ENCODE measurements around the gene NPL.

GRCh38 chr1:182768963-182769362 lies 20.6 kb upstream of the NPL start:
- TF ChIP-seq CTCF (IDR thresholded peaks at IDR 0.05; ENCODE audit: poor library complexity, severe bottlenecking) (no peak), POLR2AphosphoS5 (IDR thresholded peaks at IDR 0.05) (no peak), REST (IDR thresholded peaks at IDR 0.05; ENCODE audit: borderline replicate concordance) (no peak)
